PC-9 (cell line): ENCODE results near the gene ANKRD33B. TPM values are rescaled to one million over a fixed set of nuclear protein-coding genes. Genes with fewer than 3 reads are reported as not detected.

ENCODE experiments used
- BruUV-seq: library from RNA; stranded (reverse); fragments of 400-500 nt; replicated peaks from 2 replicates; lab custom pipeline; 2021; lab: Mats Ljungman, UMichigan
- CTCF ChIA-PET: fragments of 300-600 bp; sonication (Branson Sonifier 250); formaldehyde crosslinking; loops from one replicate; lab custom pipeline; 2022; ENCODE audit warnings: antibody characterized with exemption; lab: Charles Lee
- POLR2A ChIA-PET: fragments of 300-600 bp; sonication (Branson Sonifier 250); formaldehyde crosslinking; loops from one replicate; lab custom pipeline; 2022; ENCODE audit warnings: antibody characterized with exemption; ENCODE audit not compliant: unreplicated experiment; lab: Charles Lee
- DNase-seq, 2 experiments: peaks; one replicate each; pipeline versions ENCODE4 v3.0.0 to v3.0.0-alpha.2; 2015 to 2022; ENCODE audit warnings: mixed read lengths in 1 of 2
- H2AFZ ChIP-seq: fragments of 200-600 bp; sonication (generic); 2 replicates; pipeline ENCODE4 v1.8.1; 2017; ENCODE audit warnings: antibody characterized with exemption
- H3F3A ChIP-seq: fragments of 200-600 bp; sonication (generic); 2 replicates; pipeline ENCODE4 v1.8.1; 2017; ENCODE audit warnings: antibody characterized with exemption, mild to moderate bottlenecking, low read depth; ENCODE audit not compliant: insufficient read depth
- H3K27ac ChIP-seq: fragments of 200-600 bp; sonication (generic); 2 replicates; pipeline ENCODE4 v1.6.1; 2016; ENCODE audit warnings: mixed run types
- H3K27me3 ChIP-seq: fragments of 200-600 bp; sonication (generic); 2 replicates; pipeline ENCODE4 v1.6.1; 2016; ENCODE audit warnings: low read depth, mixed run types; ENCODE audit not compliant: insufficient read depth
- H3K36me3 ChIP-seq: fragments of 200-600 bp; sonication (generic); 2 replicates; pipeline ENCODE4 v1.6.1; 2016; ENCODE audit warnings: low read depth, mixed run types
- H3K4me1 ChIP-seq: fragments of 200-600 bp; sonication (generic); replicated peaks from 2 replicates; pipeline ENCODE4 v1.6.1; 2016; ENCODE audit warnings: mixed run types; ENCODE audit not compliant: insufficient read depth
- H3K4me2 ChIP-seq: fragments of 200-600 bp; sonication (generic); 2 replicates; pipeline ENCODE4 v1.6.1; 2017; ENCODE audit warnings: mixed run types
- H3K4me3 ChIP-seq: fragments of 200-600 bp; sonication (generic); 2 replicates; pipeline ENCODE4 v1.6.1; 2016; ENCODE audit warnings: mixed run types
- H3K79me2 ChIP-seq: fragments of 200-600 bp; sonication (generic); 2 replicates; pipeline ENCODE4 v1.6.1; 2017; ENCODE audit warnings: low read depth, mixed run types
- H3K9me2 ChIP-seq: fragments of 200-600 bp; sonication (generic); 2 replicates; pipeline ENCODE4 v1.8.1; 2017; ENCODE audit warnings: mild to moderate bottlenecking; ENCODE audit not compliant: insufficient read depth
- H3K9me3 ChIP-seq: fragments of 200-600 bp; sonication (generic); 2 replicates; pipeline ENCODE4 v1.8.1; 2016; ENCODE audit warnings: low read depth; ENCODE audit not compliant: insufficient read depth
- H4K20me1 ChIP-seq: fragments of 200-600 bp; sonication (generic); 2 replicates; pipeline ENCODE4 v1.8.1; 2017; ENCODE audit not compliant: insufficient read depth
- EZH2 ChIP-seq: fragments of 200-600 bp; sonication (generic); IDR thresholded peaks from 2 replicates; pipeline ENCODE4 v1.8.0; 2017; ENCODE audit warnings: antibody characterized with exemption, low read depth
- intact Hi-C: fragments of 100-400 bp; cut with micrococcal nuclease; formaldehyde crosslinking; loops from one replicate; pipeline ENCODE4 v1.10.0; 2022; ENCODE audit not compliant: unreplicated experiment
- total RNA-seq: library from RNA; stranded (reverse); gene quantifications from 2 replicates; pipeline ENCODE4 v1.2.3, GENCODE V29; 2021
- TF ChIP-seq, protein P1 (sequence below): fragments of 200-600 bp; sonication (generic); conservative IDR thresholded peaks from 2 replicates; pipeline ENCODE4 v1.6.1; 2017; ENCODE audit warnings: mixed run types, antibody characterized with exemption, mild to moderate bottlenecking, moderate library complexity

The ANKRD33B gene
- total RNA-seq, 1 experiment from 2014 or later = 32.1 TPM

DNA sequence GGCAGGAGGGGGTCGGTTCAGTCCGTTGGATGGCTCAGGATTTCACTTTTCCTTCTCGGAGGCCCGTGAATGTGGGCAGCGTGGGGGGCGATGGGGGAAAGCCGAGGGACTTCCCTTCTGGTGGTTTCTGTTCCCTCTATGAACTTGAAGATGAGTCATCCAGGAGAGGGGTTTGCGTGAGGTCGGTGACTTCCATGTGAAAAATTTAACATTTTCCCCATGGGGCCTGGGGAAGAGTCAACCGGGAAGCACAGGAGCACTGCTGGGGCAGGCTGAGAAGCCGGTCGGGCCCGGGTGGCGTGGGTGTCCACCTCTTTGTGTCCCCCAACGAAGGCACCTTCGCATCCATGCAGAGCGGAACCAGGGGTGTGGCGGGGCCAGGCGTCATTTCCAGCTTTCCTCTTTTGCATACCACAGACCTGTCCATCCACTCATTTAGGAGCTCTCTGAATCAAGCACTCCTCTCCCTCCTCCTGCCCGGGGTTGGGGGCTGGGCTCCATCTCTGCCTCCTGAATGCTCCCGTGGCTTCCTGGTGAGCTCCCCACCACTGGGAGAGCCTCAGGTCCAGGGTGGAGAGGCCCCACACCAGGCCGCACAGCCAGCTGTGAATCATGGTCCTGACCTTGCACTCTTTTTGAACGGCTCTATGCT is 68.4 kb downstream of the ANKRD33B start:
- Histone ChIP-seq H3F3A (peaks cover 2% of the 10 kb centered on the region; the same call in 1 of the 2 replicates), H3K4me1 (peaks cover 5% of the 10 kb centered on the region; the same call in 1 of the 2 replicates), H3K4me3 (no peak overlapping the region), H2AFZ (no peak overlapping the region), H3K4me2 (no peak overlapping the region), H4K20me1 (no peaks in the 10 kb centered on the region), H3K36me3 (no peaks in the 10 kb centered on the region), H3K9me2 (no peaks in the 10 kb centered on the region), H3K27ac (no peak overlapping the region), H3K9me3 (no peaks in the 10 kb centered on the region), H3K27me3 (no peaks in the 10 kb centered on the region), H3K79me2 (no peaks in the 10 kb centered on the region)
- intact Hi-C loops = loop anchor here (1.0 kb wide), 3 partner anchors 81 to 179 kb away; no protein-coding TSS in a partner anchor
- TF ChIP-seq, protein P1, sequence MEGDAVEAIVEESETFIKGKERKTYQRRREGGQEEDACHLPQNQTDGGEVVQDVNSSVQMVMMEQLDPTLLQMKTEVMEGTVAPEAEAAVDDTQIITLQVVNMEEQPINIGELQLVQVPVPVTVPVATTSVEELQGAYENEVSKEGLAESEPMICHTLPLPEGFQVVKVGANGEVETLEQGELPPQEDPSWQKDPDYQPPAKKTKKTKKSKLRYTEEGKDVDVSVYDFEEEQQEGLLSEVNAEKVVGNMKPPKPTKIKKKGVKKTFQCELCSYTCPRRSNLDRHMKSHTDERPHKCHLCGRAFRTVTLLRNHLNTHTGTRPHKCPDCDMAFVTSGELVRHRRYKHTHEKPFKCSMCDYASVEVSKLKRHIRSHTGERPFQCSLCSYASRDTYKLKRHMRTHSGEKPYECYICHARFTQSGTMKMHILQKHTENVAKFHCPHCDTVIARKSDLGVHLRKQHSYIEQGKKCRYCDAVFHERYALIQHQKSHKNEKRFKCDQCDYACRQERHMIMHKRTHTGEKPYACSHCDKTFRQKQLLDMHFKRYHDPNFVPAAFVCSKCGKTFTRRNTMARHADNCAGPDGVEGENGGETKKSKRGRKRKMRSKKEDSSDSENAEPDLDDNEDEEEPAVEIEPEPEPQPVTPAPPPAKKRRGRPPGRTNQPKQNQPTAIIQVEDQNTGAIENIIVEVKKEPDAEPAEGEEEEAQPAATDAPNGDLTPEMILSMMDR = no peak
- no peak for TF ChIP-seq EZH2
- POLR2A ChIA-PET = interaction anchor here (0.6 to 0.9 kb wide), 4 partner anchors 70 to 339 kb away, joined by 3 to 9 read pairs (median 6); no protein-coding TSS in a partner anchor
- BruUV-seq = no TSS peak
- CTCF ChIA-PET = interaction anchor here (0.7 to 0.9 kb wide), 2 partner anchors 57 to 1392 kb away, joined by 3 to 6 read pairs; no protein-coding TSS in a partner anchor
- DNase-seq = peak in 1 of 2 experiments; percentile 85

DNA sequence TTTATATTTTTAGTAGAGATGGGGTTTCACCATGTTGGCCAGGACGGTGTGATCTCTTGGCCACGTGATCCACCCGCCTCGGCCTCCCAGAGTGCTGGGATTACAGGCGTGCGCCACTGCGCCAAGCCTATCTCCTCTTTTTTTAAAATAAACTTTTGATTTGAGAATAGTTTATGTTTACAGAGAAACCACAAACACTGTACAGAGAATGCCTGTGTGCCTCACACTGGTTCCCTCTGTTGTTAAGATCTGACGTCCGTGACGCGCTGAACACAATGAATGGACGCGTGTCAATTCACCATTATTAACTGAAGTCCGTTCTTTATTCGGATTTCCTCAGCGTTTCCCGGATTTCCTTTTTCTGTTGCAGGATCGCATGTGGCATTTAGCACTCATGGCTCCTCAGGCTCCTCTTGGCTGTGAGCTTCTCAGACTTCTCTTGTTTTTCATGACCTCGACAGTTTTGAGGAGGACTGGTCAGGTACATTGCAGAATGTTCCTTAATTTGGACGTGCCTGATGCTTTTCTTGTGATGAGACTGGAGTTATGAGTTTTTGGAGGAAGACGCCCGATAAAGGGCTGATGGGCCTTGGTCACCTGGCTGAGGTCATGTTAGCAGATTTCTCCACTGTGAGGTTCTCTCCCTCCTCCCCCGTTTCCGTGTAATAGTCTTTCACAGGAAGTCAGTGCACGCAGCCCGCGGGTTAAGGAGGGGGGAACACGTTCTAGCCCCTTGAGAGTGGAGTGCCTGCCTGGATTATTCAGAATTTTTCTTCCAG is 69.6 kb downstream of the ANKRD33B start:
- Histone ChIP-seq H3K4me2 (no peak overlapping the region), H3K9me2 (no peaks in the 10 kb centered on the region), H3F3A (peaks cover 3% of the 10 kb centered on the region; the same call in 1 of the 2 replicates), H3K27me3 (no peaks in the 10 kb centered on the region), H3K79me2 (no peaks in the 10 kb centered on the region), H3K36me3 (no peaks in the 10 kb centered on the region), H4K20me1 (no peaks in the 10 kb centered on the region), H3K9me3 (no peaks in the 10 kb centered on the region), H2AFZ (no peak overlapping the region), H3K4me1 (no peaks in the 10 kb centered on the region), H3K27ac (no peak overlapping the region), H3K4me3 (no peak overlapping the region)
- BruUV-seq = no TSS peak
- ChIA-PET CTCF (no interaction called here), POLR2A (no interaction called here)
- TF ChIP-seq EZH2 = no peak
- TF ChIP-seq, protein P1 = no peak
- intact Hi-C loops = no loop called here
- no peak for DNase-seq

DNA sequence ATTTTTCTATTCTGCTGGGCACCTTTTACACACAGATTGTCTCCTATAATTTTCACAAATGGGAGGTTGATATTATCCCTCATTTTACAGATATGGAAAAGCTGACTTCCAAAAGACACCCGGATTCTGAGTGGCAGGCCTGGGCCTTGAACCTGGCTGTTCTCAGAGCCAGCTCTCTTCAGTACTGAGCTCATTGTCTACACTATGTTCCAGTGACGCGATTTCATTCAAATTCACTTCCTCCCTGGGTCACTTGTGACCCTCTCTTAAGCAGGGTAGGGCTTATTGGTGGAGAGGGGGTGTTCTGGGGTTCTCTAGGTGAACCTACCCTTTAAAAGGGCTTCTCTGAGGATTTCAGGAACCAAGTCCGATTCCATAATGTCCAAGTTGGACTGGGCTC is 70.2 kb downstream of the ANKRD33B start:
- Histone ChIP-seq H4K20me1 (no peaks in the 10 kb centered on the region), H3K36me3 (no peaks in the 10 kb centered on the region), H2AFZ (no peak overlapping the region), H3F3A (peaks cover 5% of the 10 kb centered on the region; the same call in 1 of the 2 replicates), H3K4me3 (no peak overlapping the region), H3K27ac (no peak overlapping the region), H3K4me1 (no peaks in the 10 kb centered on the region), H3K79me2 (no peaks in the 10 kb centered on the region), H3K9me2 (no peaks in the 10 kb centered on the region), H3K9me3 (no peaks in the 10 kb centered on the region), H3K4me2 (no peak overlapping the region), H3K27me3 (no peaks in the 10 kb centered on the region)
- POLR2A ChIA-PET = no interaction called here
- no TSS peak for BruUV-seq
- CTCF ChIA-PET = interaction anchor here (0.7 kb wide), 1 partner anchor 78 kb away, joined by 4 read pairs; no protein-coding TSS in a partner anchor
- DNase-seq = no peak
- intact Hi-C loops = no loop called here
- TF ChIP-seq EZH2 = no peak
- TF ChIP-seq, protein P1 = no peak
